Mesendoderm (in vitro differentiated cells): ENCODE results near the gene CRISPLD2.

Source experiments
- DNase-seq: peaks from one replicate; pipeline ENCODE4 v3.0.0; 2013
- H2AK5ac ChIP-seq: 2 replicates; pipeline ENCODE4 v1.6.1; 2013; ENCODE audit warnings: low read length, inconsistent platforms
- H2BK120ac ChIP-seq: 2 replicates; pipeline ENCODE4 v1.6.1; 2013; ENCODE audit warnings: low read depth, mild to moderate bottlenecking, low read length, moderate library complexity, mixed read lengths
- H2BK15ac ChIP-seq: replicated peaks from 2 replicates; pipeline ENCODE4 v1.6.1; 2013; ENCODE audit warnings: low read depth, mild to moderate bottlenecking, moderate library complexity
- H2BK5ac ChIP-seq: 2 replicates; pipeline ENCODE4 v1.6.1; 2013; ENCODE audit warnings: low read length, inconsistent platforms
- H3K18ac ChIP-seq: 2 replicates; pipeline ENCODE4 v1.6.1; 2013; ENCODE audit warnings: mild to moderate bottlenecking, low read length, mixed read lengths
- H3K23ac ChIP-seq: one replicate; pipeline ENCODE4 v1.6.1; 2013; ENCODE audit warnings: low read length
- H3K27ac ChIP-seq: 2 replicates; pipeline ENCODE4 v1.5.1; 2013; ENCODE audit warnings: low read depth, mild to moderate bottlenecking, inconsistent platforms, low read length, moderate library complexity
- H3K27me3 ChIP-seq: 2 replicates; pipeline ENCODE4 v1.6.1; 2013; ENCODE audit warnings: low read length, control low read depth, mild to moderate bottlenecking, inconsistent platforms; ENCODE audit not compliant: insufficient read depth, poor library complexity
- H3K36me3 ChIP-seq: 2 replicates; pipeline ENCODE4 v1.6.1; 2013; ENCODE audit warnings: low read length, inconsistent platforms; ENCODE audit not compliant: control insufficient read depth, insufficient read depth
- H3K4ac ChIP-seq: one replicate; pipeline ENCODE4 v1.6.1; 2013; ENCODE audit warnings: low read depth, mild to moderate bottlenecking, low read length, moderate library complexity
- H3K4me1 ChIP-seq: 2 replicates; pipeline ENCODE4 v1.6.1; 2013; ENCODE audit warnings: low read depth, low read length, inconsistent platforms; ENCODE audit not compliant: control insufficient read depth
- H3K4me2 ChIP-seq: 2 replicates; pipeline ENCODE4 v1.6.1; 2013; ENCODE audit warnings: low read length
- H3K4me3 ChIP-seq: 2 replicates; pipeline ENCODE4 v1.5.1; 2013; ENCODE audit warnings: mild to moderate bottlenecking, low read length
- H3K56ac ChIP-seq: one replicate; pipeline ENCODE4 v1.6.1; 2013; ENCODE audit warnings: low read length
- H3K79me1 ChIP-seq: 2 replicates; pipeline ENCODE4 v1.6.1; 2013; ENCODE audit warnings: low read length, inconsistent platforms
- H3K79me2 ChIP-seq: 2 replicates; pipeline ENCODE4 v1.6.1; 2013; ENCODE audit warnings: mild to moderate bottlenecking, low read length; ENCODE audit not compliant: control insufficient read depth, insufficient read depth
- H3K9ac ChIP-seq: 2 replicates; pipeline ENCODE4 v1.6.1; 2013; ENCODE audit warnings: low read length, inconsistent platforms
- H4K5ac ChIP-seq: one replicate; pipeline ENCODE4 v1.6.1; 2013; ENCODE audit warnings: low read length
- H4K8ac ChIP-seq: one replicate; pipeline ENCODE4 v1.6.1; 2013; ENCODE audit warnings: low read depth, mild to moderate bottlenecking, control low read depth, low read length, moderate library complexity
- WGBS: extraction: QIAGEN DNeasy Blood & Tissue Kit; methylation state at CpG from one replicate; pipeline ENCODE4 v1.1.7; 2013; ENCODE audit warnings: low lambda C conversion rate, missing lambda C conversion rate; ENCODE audit not compliant: insufficient coverage; ENCODE audit errors: extremely low coverage; 5-methylcytosine and 5-hydroxymethylcytosine counted together

Gene CRISPLD2

DNA sequence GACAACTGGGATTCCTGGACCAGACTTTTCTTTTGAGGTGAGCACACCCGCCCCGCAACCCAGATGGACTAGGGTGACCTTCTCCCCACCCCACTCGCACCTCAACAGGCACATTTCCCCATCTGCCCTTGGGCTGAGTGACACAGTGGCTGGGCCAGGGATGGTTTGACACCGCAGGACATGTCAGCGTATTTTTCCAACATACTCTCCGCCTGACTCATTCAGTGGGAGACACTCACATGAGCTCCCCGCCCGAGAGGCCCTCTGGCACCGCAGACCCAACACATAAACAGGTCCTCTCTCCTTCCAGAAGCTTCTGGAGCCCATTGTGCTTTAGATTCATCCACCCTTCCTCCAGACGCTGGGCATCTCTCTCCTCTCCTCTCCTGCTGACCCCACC is 122.1 kb downstream of the CRISPLD2 start:
- no peak overlapping the region for H2BK5ac ChIP-seq
- H3K36me3 ChIP-seq, result no peaks in the 10 kb centered on the region
- H3K27me3 ChIP-seq, result no peaks in the 10 kb centered on the region
- peak; percentile 45 for DNase-seq
- H4K8ac ChIP-seq, result no peak overlapping the region
- no peaks in the 10 kb centered on the region for H3K79me1 ChIP-seq
- H3K23ac ChIP-seq, result no peak overlapping the region
- H4K5ac ChIP-seq, result no peak overlapping the region
- H2AK5ac ChIP-seq, result no peak overlapping the region
- H3K9ac ChIP-seq, result no peak overlapping the region
- no peak overlapping the region for H2BK15ac ChIP-seq
- no peak overlapping the region for H3K56ac ChIP-seq
- WGBS, result no CpG with 5 or more reads among the region's 10 CpGs
- H3K4me1 ChIP-seq, result no peaks in the 10 kb centered on the region
- H3K4ac ChIP-seq, result no peak overlapping the region
- H3K79me2 ChIP-seq, result no peaks in the 10 kb centered on the region
- no peak overlapping the region for H3K4me3 ChIP-seq
- H3K18ac ChIP-seq, result no peak overlapping the region
- H3K4me2 ChIP-seq, result no peak overlapping the region
- no peak overlapping the region for H3K27ac ChIP-seq
- H2BK120ac ChIP-seq, result no peak overlapping the region

DNA sequence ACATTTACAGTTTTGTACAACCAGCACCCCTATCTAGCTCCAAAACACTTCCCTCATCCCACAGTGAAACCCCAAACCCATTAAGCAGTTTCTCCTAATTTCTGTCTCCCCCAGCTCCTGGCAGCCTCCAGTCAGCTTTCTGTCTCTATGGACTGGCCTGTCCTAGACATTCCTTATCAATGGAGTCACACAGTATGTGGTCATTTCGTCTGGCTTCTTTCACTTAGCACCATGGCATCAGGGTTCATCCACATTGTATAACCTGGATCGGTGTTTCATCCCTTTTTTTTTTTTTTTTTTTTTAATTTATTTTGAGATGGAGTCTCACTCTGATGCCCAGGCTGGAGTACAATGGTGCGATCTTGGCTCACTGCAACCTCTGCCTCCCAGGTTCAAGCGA is 123.0 kb downstream of the CRISPLD2 start:
- no peak overlapping the region for H2BK15ac ChIP-seq
- no peak overlapping the region for H4K5ac ChIP-seq
- H2BK5ac ChIP-seq, result no peak overlapping the region
- H3K18ac ChIP-seq, result no peak overlapping the region
- no peak overlapping the region for H3K23ac ChIP-seq
- no peak overlapping the region for H3K56ac ChIP-seq
- no peak overlapping the region for H3K4ac ChIP-seq
- H3K4me3 ChIP-seq, result no peak overlapping the region
- H3K36me3 ChIP-seq, result no peaks in the 10 kb centered on the region
- H3K4me1 ChIP-seq, result no peaks in the 10 kb centered on the region
- H3K9ac ChIP-seq, result no peak overlapping the region
- no peak overlapping the region for H3K4me2 ChIP-seq
- WGBS, result no CpG with 5 or more reads among the region's 4 CpGs
- H2AK5ac ChIP-seq, result no peak overlapping the region
- no peaks in the 10 kb centered on the region for H3K27me3 ChIP-seq
- DNase-seq, result no peak
- no peaks in the 10 kb centered on the region for H3K79me1 ChIP-seq
- no peaks in the 10 kb centered on the region for H3K79me2 ChIP-seq
- H3K27ac ChIP-seq, result no peak overlapping the region
- no peak overlapping the region for H2BK120ac ChIP-seq
- no peak overlapping the region for H4K8ac ChIP-seq

DNA sequence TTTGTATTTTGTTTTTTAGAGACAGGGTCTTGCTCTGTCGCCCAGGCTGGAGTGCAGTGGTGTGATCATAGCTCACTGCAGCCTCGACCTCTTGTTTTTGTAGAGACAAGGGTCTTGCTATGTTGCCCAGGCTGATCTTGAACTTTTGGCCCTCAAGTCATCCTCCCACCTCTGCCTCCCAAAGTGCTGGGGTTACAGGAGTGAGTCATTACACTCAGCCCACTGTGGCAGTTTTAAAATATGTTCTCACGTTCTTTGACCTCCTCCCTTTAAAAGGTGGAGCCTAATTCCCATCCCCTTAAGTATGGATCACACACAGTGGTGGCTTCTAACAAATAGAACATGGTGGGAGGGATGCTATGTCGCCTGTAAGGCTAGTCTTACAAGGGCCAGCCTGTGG is 123.8 kb downstream of the CRISPLD2 start:
- Histone ChIP-seq H3K27me3 (no peaks in the 10 kb centered on the region), H3K79me2 (no peaks in the 10 kb centered on the region), H4K5ac (no peak overlapping the region), H4K8ac (no peak overlapping the region), H3K79me1 (no peaks in the 10 kb centered on the region), H3K4me1 (no peaks in the 10 kb centered on the region), H3K23ac (no peak overlapping the region), H2BK120ac (no peak overlapping the region), H3K56ac (no peak overlapping the region), H2AK5ac (no peak overlapping the region), H3K36me3 (no peaks in the 10 kb centered on the region), H3K4me2 (no peak overlapping the region), H3K18ac (no peak overlapping the region), H2BK15ac (no peak overlapping the region), H2BK5ac (no peak overlapping the region), H3K9ac (no peak overlapping the region), H3K27ac (no peak overlapping the region), H3K4me3 (no peak overlapping the region), H3K4ac (no peak overlapping the region)
- DNase-seq, result no peak
- WGBS, result no CpG with 5 or more reads among the region's 4 CpGs

DNA sequence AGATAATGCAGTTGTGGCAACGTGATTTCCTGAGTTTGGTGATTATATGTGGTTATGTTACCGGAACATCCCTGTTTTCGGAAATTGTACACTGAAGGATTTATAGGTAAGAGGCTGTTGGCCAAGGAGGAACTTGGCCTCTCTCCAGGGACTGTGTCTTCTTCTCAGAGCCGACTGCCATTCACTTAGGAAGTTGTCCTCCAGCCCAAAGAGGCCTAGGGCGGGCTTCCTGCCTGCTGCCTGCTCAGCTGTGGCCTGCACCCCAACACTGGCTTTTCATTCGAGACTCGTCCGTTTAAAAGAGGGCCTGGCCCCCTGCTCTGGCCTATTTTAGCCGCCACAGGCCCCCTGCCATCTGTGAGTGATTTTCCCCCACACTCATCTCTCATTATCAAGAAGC is 127.2 kb downstream of the CRISPLD2 start:
- Histone ChIP-seq H3K36me3 (no peaks in the 10 kb centered on the region), H3K4ac (no peak overlapping the region), H3K9ac (no peak overlapping the region), H3K27me3 (no peaks in the 10 kb centered on the region), H3K79me2 (no peaks in the 10 kb centered on the region), H2AK5ac (no peak overlapping the region), H2BK5ac (no peak overlapping the region), H3K79me1 (no peaks in the 10 kb centered on the region), H3K4me1 (no peaks in the 10 kb centered on the region), H4K5ac (no peak overlapping the region), H3K4me3 (no peak overlapping the region), H3K18ac (no peak overlapping the region), H3K4me2 (no peak overlapping the region), H4K8ac (no peak overlapping the region), H3K56ac (no peak overlapping the region), H2BK15ac (no peak overlapping the region), H2BK120ac (no peak overlapping the region), H3K27ac (no peak overlapping the region), H3K23ac (no peak overlapping the region)
- WGBS, result no CpG with 5 or more reads among the region's 9 CpGs
- DNase-seq, result no peak

DNA sequence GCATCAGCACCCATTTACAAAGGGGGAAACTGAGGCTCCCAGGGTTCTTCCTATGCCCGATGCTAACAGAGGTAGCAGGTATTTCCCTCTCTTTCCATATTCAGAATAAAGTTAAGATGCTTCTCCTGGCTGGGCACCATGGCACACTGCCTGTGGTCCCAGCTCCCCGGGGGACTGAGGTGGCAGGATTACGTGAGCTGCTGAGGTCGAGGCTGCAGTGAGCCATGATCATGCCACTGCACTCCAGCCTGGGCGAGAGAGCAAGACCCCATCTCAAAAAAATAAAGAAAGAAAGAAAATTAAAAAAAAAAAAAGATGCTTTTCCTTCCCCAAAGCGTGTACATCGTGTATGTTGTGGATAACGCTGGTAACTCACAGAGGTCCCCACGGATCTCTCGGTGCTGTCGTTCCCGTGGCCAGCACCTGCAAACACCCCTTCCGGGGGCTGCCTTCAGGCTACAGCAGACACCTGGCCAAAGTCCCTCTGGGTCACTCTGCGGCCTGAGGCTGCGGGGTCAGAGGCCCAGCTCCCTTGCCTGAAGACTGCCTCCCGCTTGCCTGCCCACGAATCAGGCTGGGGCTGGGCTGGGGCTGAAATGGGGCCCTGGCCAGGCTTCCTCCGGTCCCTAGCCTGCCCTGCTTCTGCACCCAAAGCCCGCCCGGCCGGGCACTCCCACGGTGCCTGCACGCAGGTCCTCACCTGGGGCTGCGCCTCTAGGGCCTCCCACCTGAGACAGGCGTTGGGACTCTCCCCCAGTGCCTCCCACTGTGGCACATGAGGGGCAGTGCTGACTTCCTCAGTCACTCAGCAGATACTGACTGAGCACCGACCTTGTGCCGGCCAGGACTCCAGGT is 128.4 kb downstream of the CRISPLD2 start:
- Histone ChIP-seq H3K56ac (no peak overlapping the region), H3K18ac (no peak overlapping the region), H2BK5ac (no peak overlapping the region), H4K5ac (no peak overlapping the region), H3K9ac (no peak overlapping the region), H3K27me3 (no peaks in the 10 kb centered on the region), H3K4me2 (no peak overlapping the region), H3K36me3 (no peaks in the 10 kb centered on the region), H3K4ac (no peak overlapping the region), H3K4me1 (no peaks in the 10 kb centered on the region), H3K4me3 (no peak overlapping the region), H3K23ac (no peak overlapping the region), H2AK5ac (no peak overlapping the region), H2BK15ac (no peak overlapping the region), H3K27ac (no peak overlapping the region), H4K8ac (no peak overlapping the region), H3K79me2 (no peaks in the 10 kb centered on the region), H3K79me1 (no peaks in the 10 kb centered on the region), H2BK120ac (no peak overlapping the region)
- no CpG with 5 or more reads among the region's 27 CpGs for WGBS
- no peak for DNase-seq
